OCI-M2 (cell line): ENCODE data around the gene CLEC2A.
"Not testable (repeated sequence)": the region's sequence is repeated elsewhere in the genome, so short reads cannot be mapped to it uniquely, and the experiment has no call there.

Experiments used
- DNase-seq: peaks from one replicate; lab custom pipeline; 2025; ENCODE audit not compliant: unreplicated experiment; lab: John Stamatoyannopoulos, UW

CLEC2A gene

DNA sequence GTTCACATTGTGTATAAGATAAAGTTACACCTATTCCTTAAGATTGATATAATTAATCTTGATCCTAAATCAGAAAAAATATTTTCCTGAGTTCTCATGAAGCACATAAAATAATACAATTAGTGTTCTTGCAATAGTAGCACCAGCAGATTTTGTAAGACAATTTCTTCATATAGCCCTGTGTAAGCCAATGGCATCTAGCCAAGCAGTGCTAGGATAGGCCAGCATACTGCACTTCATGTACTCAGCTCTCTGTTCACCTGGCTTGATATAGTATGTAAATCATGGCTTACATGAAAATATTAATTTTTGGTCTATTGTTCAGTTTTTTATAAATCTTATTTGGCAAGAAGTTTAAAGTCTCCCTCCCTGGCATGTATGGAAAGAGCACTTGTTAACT lies 49.0 kb downstream of the CLEC2A start:
- no peak for DNase-seq

DNA sequence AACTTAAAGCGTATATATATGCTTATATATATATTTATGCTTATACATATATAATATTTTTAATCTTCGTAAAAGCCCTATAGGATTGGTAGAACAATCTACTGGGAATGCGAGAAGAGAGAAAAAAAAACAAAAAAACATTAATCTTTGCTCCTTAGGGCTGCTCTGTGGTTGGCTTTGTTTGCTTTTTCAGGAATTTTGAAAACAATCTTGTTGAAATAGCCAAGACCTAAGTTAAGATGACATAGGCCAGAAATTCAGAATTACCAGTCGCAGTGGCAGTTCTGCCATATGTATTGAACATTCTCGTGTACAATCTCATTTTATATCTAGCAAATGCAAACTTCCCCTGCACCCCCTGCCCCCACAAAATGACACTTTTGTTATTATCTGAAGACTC lies 50.2 kb downstream of the CLEC2A start:
- no peak for DNase-seq

DNA sequence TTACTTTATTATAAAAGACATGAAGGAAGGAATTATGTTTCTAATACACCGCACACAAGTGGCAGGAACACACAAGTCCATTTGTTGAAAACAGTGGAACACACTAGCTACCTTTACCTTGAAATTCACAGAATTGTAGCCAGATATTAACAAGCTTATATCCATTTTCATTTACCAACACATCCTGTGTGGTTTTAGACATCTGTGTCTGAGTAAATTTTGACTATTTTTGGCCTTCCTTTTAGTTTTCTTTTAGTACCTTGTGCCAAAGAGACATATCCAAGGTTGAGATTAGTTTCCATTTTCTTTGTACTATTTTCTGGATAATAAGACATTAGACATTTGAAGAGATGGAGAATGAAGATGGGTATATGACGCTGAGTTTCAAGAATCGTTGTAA lies 50.9 kb downstream of the CLEC2A start, which contains the start of gene KLRF2:
Gene KLRF2, plus strand, starts transcription at position 244 of the 400 bp plus-strand sequence. Its CDS starts 107 bp downstream, at position 351.
- no peak for DNase-seq

DNA sequence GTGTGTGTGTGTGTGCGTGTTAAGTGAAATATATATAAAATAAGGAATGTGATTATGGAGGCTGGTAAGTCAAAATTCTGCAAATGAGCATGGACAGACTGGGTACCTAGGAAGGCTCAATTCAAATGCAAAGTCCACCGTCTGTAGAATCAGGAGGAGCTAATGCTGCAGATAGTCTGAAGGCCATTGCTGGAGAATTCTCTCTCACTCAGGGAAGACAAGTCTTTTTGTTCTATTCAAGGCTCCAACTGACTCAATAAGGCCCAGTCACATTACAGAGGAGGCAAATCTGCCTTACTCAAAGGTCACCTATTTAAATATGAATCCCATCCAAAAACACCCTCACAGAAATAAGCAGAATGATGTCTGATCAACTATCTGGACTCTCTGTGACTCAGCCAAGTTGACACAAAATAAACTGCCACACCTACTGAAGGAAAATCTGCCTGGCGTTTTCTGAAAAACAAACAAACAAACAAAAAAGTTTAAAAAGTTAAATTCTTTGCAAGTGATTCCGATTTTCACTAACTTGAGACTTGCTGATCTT lies 51.6 kb downstream of the CLEC2A start:
- no peak for DNase-seq

DNA sequence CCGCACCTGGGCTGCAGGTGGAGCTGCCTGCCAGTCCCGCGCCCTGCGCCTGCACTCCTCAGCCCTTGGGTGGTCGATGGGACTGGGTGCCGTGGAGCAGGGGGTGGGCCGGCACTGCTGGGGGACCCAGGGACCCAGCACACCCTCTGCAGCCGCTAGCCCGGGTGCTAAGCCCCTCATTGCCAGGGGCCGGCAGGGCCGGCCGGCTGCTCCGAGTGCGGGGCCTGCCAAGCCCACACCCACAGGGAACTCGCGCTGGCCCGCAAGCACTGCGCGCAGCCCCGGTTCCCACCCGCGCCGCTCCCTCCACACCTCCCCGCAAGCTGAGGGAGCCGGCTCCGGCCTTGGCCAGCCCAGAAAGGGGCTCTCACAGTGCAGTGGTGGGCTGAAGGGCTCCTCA lies 56.0 kb downstream of the CLEC2A start:
- DNase-seq, result not testable (repeated sequence)

DNA sequence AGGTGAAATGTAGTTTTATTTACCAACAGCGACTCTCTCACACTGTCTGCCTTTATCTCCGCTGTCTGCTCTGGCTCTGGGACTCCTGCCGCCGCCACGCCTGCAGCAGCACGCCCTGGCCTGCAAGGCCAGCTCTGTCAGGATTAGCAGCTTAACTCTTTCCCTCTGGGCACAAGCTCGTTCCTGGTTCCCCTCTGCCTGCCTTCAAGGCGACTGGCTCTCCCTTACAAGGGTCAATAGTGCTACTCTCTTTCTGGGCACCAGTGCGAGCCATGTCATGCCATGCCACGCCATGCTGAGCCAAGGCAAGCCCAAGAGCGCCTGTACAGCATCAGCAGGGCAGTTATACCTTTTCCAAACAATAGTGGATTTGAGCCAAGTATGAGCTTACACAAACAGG lies 59.4 kb downstream of the CLEC2A start:
- DNase-seq, result no peak

DNA sequence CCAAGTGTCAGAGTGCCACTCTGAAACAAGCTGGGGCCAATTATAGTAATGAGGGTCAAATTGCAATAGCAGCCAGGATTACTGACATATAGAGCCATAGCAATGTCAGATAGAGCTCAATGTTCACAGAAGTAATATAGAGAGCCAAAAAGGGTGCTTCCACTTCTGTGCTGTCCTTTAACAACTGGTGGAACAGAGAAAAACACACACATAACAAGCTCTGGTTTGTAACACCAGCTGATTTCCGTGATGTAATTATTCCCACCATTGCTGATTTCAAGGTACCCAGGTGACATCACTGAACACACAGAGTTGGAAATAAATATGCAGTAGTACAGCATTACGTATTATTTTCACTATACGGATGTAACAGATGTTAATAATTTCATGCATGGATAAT lies 60.0 kb downstream of the CLEC2A start:
- DNase-seq, result no peak

DNA sequence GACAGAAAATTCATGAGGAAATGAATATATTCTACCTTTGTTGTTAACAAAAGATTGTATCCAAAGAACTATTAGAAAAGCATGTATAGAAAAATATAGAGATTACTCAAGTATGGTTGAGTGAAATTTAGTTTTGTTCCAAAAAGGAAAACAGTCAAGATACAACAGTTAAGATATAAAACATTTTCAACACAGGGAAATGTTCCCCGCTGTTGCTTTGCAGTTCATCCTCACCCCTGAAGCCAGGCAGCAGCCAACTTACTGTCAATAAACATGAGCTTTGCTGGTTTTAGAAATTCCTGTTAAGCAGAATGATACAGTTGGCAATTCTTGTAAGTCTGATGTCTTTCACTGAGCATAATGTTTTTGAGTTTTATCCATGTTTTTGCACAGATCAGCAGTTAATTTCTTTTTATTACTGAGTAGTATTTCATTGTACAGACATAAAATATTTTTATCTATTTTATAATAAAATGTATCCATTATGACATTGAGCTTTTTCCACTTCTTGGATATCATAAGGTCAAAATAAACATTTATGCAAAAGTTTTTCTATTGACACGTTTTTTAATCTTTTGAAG lies 61.8 kb downstream of the CLEC2A start:
- DNase-seq, result no peak

DNA sequence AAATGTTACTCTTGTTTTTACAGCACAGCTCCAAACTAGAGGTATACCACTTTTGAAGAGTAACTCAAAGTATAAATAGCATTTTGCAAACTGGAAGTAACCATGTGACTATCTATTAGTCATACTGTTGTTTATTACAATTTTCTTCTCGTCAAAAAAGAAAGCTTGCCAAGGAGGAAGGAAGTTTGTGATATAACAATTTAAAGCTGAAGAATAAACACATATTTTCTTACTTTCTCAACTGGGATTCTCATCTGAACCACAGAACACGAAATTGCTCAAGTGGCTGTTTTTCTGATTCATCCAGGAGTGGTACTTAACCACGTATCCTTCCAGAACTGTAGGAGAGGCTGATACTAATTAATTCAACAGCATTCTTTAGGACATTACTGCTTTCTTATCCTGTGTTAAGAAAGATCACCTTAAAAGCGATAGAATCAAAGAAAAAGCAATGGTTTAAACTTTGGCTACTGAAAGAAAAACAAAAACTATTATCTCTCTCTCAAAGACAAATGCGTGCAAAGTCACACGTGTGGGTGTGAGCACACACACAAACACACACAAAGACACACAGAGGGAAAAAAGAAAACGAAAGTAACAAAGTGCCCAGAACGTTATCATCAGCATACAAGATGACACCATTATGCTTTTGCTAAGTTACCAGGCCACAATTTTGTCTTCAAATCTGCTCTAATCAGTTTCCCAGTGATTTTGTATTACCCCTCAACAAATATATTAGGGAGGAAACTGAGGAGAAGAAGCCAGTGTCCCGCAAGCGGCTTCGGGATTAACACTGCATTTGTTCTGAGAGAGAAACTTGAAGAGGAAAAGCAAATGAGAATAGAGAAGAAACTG lies 62.6 kb downstream of the CLEC2A start, which contains the start of gene CLEC2B:
Gene CLEC2B, minus strand, starts transcription at position 48 of the 855 bp plus-strand sequence.
- DNase-seq, result no peak

DNA sequence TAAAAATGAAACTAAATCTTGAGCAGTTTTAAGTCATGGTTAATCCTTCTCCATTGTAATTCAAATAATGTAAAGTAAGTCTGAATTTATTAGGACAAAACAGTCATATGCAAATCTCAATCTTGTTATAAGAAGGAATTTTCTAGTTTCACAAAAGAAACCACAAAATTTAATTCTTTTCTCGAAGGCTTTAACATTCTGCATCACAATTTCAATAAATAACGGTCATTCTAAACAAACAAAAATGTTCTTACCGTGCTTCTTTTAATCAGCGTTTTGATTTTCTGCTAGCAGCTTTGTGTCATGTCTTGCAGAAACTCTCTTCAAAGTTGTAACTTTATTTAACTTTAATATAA lies 63.2 kb downstream of the CLEC2A start:
- DNase-seq, result no peak

DNA sequence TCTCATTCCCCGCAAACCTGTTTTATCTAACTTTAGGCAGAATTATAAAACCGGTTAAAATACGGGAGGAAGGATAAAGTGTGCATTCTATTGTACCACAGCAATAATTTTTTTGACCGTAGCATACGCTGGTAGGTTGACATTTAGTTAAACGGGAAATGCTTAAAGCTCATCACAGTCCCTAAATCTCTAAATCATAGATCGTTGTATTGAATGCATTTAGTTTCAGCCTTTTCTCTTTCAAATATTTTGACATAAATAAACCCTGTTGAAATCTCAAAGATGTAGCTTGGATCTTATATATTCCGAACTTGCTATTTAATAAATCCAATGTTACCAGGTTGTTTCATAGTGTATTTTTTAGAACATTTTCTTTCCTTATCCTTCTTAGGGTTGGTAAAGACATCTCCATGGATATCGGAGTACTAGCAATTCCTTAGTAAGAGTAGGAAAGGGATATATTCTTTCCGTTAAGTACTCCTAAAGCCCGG lies 63.8 kb downstream of the CLEC2A start:
- DNase-seq, result no peak

DNA sequence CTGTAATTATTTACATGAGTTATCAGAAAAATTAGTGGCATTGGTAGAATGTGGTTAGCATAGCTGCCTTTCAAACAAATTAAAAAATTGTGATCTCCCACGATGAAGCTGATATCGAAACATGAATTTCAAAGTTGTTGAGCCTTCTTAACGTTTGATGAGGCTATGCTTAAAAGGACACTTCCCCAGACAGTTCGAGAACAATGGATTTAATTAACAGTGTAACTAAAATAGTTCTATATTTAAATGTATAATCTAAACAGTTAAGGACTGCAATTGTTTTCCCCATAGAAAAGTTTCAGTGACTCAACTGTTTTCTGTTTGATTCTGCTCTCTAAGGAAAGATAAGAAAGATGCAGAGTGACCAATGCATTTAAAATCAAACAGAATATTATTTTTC lies 64.6 kb downstream of the CLEC2A start:
- no peak for DNase-seq

DNA sequence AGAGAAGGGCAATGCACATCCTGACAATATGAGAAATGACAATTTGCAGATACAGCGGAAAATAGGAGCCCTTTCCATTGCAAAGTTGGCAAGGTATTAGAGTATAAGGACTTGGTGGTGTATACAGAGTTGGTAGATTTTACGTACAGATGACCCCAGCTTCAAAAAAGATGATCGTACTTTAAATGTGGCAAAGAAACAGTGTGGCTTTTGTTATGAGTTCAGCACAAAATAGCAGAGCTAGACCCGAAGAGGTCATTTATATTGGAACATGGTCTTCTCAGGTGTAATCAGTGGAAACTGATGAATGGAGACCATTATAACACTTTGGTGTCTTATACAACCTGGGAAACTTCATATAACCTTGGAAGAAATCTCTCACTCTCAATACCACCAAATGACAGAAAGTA lies 65.3 kb downstream of the CLEC2A start:
- DNase-seq, result no peak

DNA sequence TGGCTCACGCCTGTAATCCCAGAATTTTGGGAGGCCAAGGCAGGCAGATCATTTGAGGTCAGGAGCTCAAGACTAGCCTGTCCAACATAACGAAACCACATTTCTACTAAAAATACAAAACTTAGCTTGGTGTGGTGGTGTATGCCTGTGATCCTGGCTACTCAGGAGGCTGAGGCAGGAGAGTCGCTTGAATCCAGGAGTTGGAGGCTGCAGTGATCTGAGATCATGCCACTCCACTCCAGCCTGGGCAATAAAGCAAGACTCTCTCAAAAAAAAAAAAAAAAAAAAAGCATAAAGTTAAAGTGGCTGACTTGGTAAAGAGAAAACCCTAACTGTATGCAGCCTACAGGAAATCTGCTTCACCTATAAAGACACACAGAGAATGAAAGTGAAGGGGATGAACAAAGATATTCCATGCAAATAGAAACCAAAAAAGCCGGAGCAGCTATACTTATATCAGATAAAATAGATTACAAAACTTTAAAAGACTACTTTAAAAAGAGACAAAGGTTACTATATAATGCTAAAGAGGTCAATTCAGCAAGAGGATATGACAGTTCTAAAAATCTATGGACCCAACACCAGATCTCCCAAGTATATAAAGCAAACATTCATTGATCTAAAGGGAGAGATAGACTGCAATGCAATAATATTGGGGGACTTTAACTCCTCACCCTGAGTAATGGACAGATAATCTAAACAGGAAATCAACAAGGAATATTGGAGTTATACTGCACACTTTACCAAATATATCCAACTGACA lies 67.1 kb downstream of the CLEC2A start:
- DNase-seq, result no peak
